ENCODE measurements around the gene FER.
"Not testable (repeated sequence)": the region's sequence is repeated elsewhere in the genome, so short reads cannot be mapped to it uniquely, and the experiment has no call there.

Gene FER

DNA sequence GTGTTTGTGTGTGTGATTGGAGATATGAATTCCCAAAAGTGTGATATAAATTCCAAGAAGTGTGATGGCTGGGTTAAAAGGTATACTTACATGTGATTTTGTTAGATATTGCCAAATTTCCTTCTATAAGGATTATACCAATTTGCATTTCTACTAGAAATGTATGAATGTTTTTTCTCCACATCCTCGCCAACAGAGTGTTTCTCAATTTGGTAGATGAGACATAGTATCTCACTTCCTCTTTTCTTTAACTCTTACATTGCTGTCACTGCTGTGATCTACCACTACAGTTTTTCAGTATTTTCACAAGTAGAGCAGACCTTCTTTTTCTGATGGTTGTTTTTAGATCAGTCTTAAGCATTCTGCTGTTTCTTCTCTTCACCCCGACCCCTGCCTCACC, 111.3 kb downstream of the FER start:
- no peaks in the 10 kb centered on the region for H3K9me3 ChIP-seq (ENCODE audit: control insufficient read depth, insufficient read depth, low read length)
- H3K79me2 ChIP-seq (ENCODE audit: control insufficient read depth, low read length) = no peaks in the 10 kb centered on the region
- no peaks in the 10 kb centered on the region; the same call in 1 of the 2 replicates for H3K9me2 ChIP-seq (replicated peaks; ENCODE audit: control insufficient read depth, low read length)
- TF ChIP-seq, protein P1, sequence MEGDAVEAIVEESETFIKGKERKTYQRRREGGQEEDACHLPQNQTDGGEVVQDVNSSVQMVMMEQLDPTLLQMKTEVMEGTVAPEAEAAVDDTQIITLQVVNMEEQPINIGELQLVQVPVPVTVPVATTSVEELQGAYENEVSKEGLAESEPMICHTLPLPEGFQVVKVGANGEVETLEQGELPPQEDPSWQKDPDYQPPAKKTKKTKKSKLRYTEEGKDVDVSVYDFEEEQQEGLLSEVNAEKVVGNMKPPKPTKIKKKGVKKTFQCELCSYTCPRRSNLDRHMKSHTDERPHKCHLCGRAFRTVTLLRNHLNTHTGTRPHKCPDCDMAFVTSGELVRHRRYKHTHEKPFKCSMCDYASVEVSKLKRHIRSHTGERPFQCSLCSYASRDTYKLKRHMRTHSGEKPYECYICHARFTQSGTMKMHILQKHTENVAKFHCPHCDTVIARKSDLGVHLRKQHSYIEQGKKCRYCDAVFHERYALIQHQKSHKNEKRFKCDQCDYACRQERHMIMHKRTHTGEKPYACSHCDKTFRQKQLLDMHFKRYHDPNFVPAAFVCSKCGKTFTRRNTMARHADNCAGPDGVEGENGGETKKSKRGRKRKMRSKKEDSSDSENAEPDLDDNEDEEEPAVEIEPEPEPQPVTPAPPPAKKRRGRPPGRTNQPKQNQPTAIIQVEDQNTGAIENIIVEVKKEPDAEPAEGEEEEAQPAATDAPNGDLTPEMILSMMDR (IDR thresholded peaks at IDR 0.05; ENCODE audit: low read depth, low read length, poor library complexity, severe bottlenecking) = no peak
- no peak for TF ChIP-seq EZH2phosphoT487 (IDR thresholded peaks at IDR 0.05; ENCODE audit: borderline replicate concordance, low read length)
- no peaks in the 10 kb centered on the region; the same call in none of the 2 replicates for H3F3A ChIP-seq (ENCODE audit: control insufficient read depth, insufficient read depth)
- no peaks in the 10 kb centered on the region for H3K27me3 ChIP-seq (ENCODE audit: control insufficient read depth, low read length)
- peaks cover 29% of the 10 kb centered on the region for H3K4me1 ChIP-seq (ENCODE audit: control insufficient read depth, low read length)
- H4K20me1 ChIP-seq (ENCODE audit: control insufficient read depth, insufficient read depth, low read depth, low read length) = no peaks in the 10 kb centered on the region
- peak overlapping the region; percentile 76 for H3K27ac ChIP-seq (ENCODE audit: low read depth, low read length)
- H3K36me3 ChIP-seq (ENCODE audit: control insufficient read depth, low read length) = no peaks in the 10 kb centered on the region
- H3K4me3 ChIP-seq (ENCODE audit: low read length) = peak overlapping the region; percentile 44
- peak overlapping the region; percentile 73 for H3K4me2 ChIP-seq (ENCODE audit: low read length)

DNA sequence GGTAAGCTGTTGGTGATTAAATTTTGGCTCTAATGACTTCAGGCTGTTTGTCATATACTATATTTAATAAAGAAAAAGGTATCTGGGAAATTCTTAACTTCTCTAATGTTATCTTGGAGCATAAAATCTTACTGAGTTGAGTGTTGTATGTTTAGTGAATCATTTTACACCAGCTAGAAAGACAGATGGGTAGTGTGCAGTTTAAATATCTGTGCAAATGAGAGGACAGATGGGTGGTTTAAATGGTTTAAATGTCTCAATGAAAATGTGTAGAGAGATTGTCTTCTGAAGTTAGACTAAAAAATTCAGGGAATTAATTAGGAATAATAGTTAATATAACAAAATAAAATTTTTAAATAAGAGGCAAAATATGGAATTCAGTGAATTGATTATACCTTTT, 114.5 kb downstream of the FER start:
- peaks cover 3% of the 10 kb centered on the region; the same call in 1 of the 2 replicates for H3K9me3 ChIP-seq (ENCODE audit: control insufficient read depth, insufficient read depth, low read length)
- peaks cover 29% of the 10 kb centered on the region for H3K4me1 ChIP-seq (ENCODE audit: control insufficient read depth, low read length)

DNA sequence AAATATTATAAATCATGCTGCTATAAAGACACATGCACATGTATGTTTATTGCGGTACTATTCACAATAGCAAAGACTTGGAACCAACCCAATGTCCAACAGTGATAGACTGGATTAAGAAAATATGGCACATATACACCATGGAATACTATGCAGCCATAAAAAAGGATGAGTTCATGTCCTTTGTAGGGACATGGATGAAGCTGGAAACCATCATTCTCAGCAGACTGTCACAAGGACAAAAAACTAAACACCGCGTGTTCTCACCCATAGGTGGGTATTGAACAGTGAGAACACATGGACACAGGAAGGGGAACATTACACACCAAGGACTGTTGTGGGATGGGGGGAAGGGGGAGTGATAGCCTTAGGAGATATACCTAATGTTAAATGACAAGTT, 118.4 kb downstream of the FER start:
- H3K27me3 ChIP-seq (ENCODE audit: control insufficient read depth, low read length); H3K4me1 ChIP-seq (ENCODE audit: control insufficient read depth, low read length); H3K4me2 ChIP-seq (ENCODE audit: low read length); H3K27ac ChIP-seq (ENCODE audit: low read depth, low read length); H3K4me3 ChIP-seq (ENCODE audit: low read length); H3K9me3 ChIP-seq (ENCODE audit: control insufficient read depth, insufficient read depth, low read length); H3K79me2 ChIP-seq (ENCODE audit: control insufficient read depth, low read length); H3K36me3 ChIP-seq (ENCODE audit: control insufficient read depth, low read length); H4K20me1 ChIP-seq (ENCODE audit: control insufficient read depth, insufficient read depth, low read depth, low read length); H3K9me2 ChIP-seq (replicated peaks; ENCODE audit: control insufficient read depth, low read length); H3F3A ChIP-seq (ENCODE audit: control insufficient read depth, insufficient read depth): not testable (repeated sequence)

More for the DNA sequence above, 114.5 kb downstream of the FER start:
- H3K79me2 ChIP-seq (ENCODE audit: control insufficient read depth, low read length) = no peaks in the 10 kb centered on the region
- H3K36me3 ChIP-seq (ENCODE audit: control insufficient read depth, low read length) = no peaks in the 10 kb centered on the region
- H3K4me2 ChIP-seq (ENCODE audit: low read length) = no peak overlapping the region
- H3K27me3 ChIP-seq (ENCODE audit: control insufficient read depth, low read length) = no peaks in the 10 kb centered on the region
- H3K4me3 ChIP-seq (ENCODE audit: low read length) = no peak overlapping the region
- no peaks in the 10 kb centered on the region for H4K20me1 ChIP-seq (ENCODE audit: control insufficient read depth, insufficient read depth, low read depth, low read length)
- H3K27ac ChIP-seq (ENCODE audit: low read depth, low read length) = no peak overlapping the region
- no peak for TF ChIP-seq EZH2phosphoT487 (IDR thresholded peaks at IDR 0.05; ENCODE audit: borderline replicate concordance, low read length)
- TF ChIP-seq, protein P1 (IDR thresholded peaks at IDR 0.05; ENCODE audit: low read depth, low read length, poor library complexity, severe bottlenecking) = no peak
- no peaks in the 10 kb centered on the region; the same call in 1 of the 2 replicates for H3K9me2 ChIP-seq (replicated peaks; ENCODE audit: control insufficient read depth, low read length)
- no peaks in the 10 kb centered on the region; the same call in 1 of the 2 replicates for H3F3A ChIP-seq (ENCODE audit: control insufficient read depth, insufficient read depth)

DNA sequence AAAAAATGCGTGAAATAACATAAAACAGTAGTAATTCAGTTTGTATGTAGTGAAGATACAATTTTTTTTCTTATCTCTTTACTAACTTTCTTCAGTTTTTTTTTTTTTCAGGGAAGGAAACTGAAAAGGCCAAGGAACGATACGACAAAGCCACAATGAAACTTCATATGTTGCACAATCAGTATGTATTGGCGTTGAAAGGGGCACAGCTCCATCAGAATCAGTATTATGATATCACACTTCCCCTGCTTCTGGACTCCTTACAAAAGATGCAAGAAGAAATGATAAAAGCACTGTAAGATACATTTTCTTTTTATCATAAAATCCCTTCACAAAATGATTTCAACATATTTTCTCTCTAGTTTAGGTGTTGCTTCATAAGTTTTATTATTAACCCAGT, 120.0 kb downstream of the FER start:
- Histone ChIP-seq H3K9me2 (replicated peaks; ENCODE audit: control insufficient read depth, low read length) (no peaks in the 10 kb centered on the region; the same call in 1 of the 2 replicates), H3K4me2 (ENCODE audit: low read length) (no peak overlapping the region), H3K4me1 (ENCODE audit: control insufficient read depth, low read length) (no peaks in the 10 kb centered on the region), H3F3A (ENCODE audit: control insufficient read depth, insufficient read depth) (no peaks in the 10 kb centered on the region), H3K79me2 (ENCODE audit: control insufficient read depth, low read length) (no peaks in the 10 kb centered on the region), H3K36me3 (ENCODE audit: control insufficient read depth, low read length) (no peaks in the 10 kb centered on the region), H3K4me3 (ENCODE audit: low read length) (no peak overlapping the region), H3K27me3 (ENCODE audit: control insufficient read depth, low read length) (no peaks in the 10 kb centered on the region), H3K27ac (ENCODE audit: low read depth, low read length) (no peak overlapping the region), H4K20me1 (ENCODE audit: control insufficient read depth, insufficient read depth, low read depth, low read length) (no peaks in the 10 kb centered on the region), H3K9me3 (ENCODE audit: control insufficient read depth, insufficient read depth, low read length) (peaks cover 3% of the 10 kb centered on the region; the same call in 1 of the 2 replicates)
- no peak for TF ChIP-seq EZH2phosphoT487 (IDR thresholded peaks at IDR 0.05; ENCODE audit: borderline replicate concordance, low read length)
- TF ChIP-seq, protein P1 (IDR thresholded peaks at IDR 0.05; ENCODE audit: low read depth, low read length, poor library complexity, severe bottlenecking) = no peak
